ENCODE results near the gene INPP5D.

DNA sequence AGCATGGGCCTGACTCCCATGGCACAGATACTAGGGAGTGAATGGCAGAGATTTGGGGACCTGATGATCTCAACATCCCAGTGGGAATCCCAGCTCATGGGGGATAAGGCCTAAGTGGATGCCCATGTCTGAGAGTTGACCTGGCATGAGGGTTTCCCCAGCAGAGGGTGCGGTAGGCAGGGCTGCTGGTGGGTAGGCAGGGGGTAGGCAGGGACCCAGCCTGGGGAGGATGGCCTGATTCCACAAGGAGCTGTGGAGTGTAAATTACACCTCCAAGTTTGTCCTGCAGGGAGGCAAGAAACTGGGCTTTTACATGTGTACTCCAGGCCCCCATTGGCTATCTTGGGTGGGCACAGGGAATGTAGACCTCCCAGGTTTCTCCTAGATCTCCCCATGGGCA lies 46.9 kb downstream of the INPP5D start:
- TF ChIP-seq, protein P1, sequence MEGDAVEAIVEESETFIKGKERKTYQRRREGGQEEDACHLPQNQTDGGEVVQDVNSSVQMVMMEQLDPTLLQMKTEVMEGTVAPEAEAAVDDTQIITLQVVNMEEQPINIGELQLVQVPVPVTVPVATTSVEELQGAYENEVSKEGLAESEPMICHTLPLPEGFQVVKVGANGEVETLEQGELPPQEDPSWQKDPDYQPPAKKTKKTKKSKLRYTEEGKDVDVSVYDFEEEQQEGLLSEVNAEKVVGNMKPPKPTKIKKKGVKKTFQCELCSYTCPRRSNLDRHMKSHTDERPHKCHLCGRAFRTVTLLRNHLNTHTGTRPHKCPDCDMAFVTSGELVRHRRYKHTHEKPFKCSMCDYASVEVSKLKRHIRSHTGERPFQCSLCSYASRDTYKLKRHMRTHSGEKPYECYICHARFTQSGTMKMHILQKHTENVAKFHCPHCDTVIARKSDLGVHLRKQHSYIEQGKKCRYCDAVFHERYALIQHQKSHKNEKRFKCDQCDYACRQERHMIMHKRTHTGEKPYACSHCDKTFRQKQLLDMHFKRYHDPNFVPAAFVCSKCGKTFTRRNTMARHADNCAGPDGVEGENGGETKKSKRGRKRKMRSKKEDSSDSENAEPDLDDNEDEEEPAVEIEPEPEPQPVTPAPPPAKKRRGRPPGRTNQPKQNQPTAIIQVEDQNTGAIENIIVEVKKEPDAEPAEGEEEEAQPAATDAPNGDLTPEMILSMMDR (IDR thresholded peaks at IDR 0.05; ENCODE audit: low read depth, low read length, poor library complexity, severe bottlenecking): no peak
- TF ChIP-seq EZH2phosphoT487 (IDR thresholded peaks at IDR 0.05; ENCODE audit: borderline replicate concordance, low read length): no peak

Data from DOHH2 (cell line).